H1 (cell line): Measurements from ENCODE around the gene PPBP. TPM values are rescaled to one million over a fixed set of nuclear protein-coding genes. Genes with fewer than 3 reads are reported as not detected.

Experiments used
- CTCF ChIA-PET: fragments of 300-600 bp; sonication (Branson Sonifier 250); formaldehyde crosslinking; loops from one replicate; lab custom pipeline; 2021; ENCODE audit not compliant: partially characterized antibody; lab: Charles Lee
- POLR2A ChIA-PET: fragments of 300-600 bp; sonication (Branson Sonifier 250); formaldehyde crosslinking; loops from one replicate; lab custom pipeline; 2021; ENCODE audit warnings: inconsistent platforms; ENCODE audit not compliant: partially characterized antibody; lab: Charles Lee
- DNase-seq, 2 experiments: peaks; one replicate each; pipeline versions ENCODE4 v3.0.0 to v3.0.0-alpha.2; 2010 to 2022; ENCODE audit warnings: low spot score in 2 of 2, low read depth in 1 of 2, mixed read lengths in 1 of 2
- FAIRE-seq: peaks from 2 replicates; lab custom pipeline; 2011; peaks lifted over from hg19 to GRCh38; lab: Jason Lieb, UNC
- H2AFZ ChIP-seq: 2 replicates; pipeline ENCODE4 v1.8.1; 2012; ENCODE audit warnings: low read length, inconsistent platforms
- H2AK5ac ChIP-seq: 2 replicates; pipeline ENCODE4 v1.6.1; 2013; ENCODE audit warnings: low read depth, low read length
- H2BK120ac ChIP-seq: replicated peaks from 2 replicates; pipeline ENCODE3; 2013; ENCODE audit warnings: low read depth, low read length, inconsistent platforms
- H2BK12ac ChIP-seq: 2 replicates; pipeline ENCODE4 v1.6.1; 2013; ENCODE audit warnings: low read depth, low read length
- H2BK15ac ChIP-seq: 2 replicates; pipeline ENCODE4 v1.6.1; 2013; ENCODE audit warnings: low read length
- H2BK20ac ChIP-seq: 2 replicates; pipeline ENCODE4 v1.6.1; 2013; ENCODE audit warnings: low read length
- H2BK5ac ChIP-seq: 2 replicates; pipeline ENCODE4 v1.6.1; 2013; ENCODE audit warnings: low read depth, low read length
- H3K14ac ChIP-seq: 2 replicates; pipeline ENCODE4 v1.6.1; 2013; ENCODE audit warnings: inconsistent platforms; ENCODE audit not compliant: insufficient read length
- H3K18ac ChIP-seq: 2 replicates; pipeline ENCODE4 v1.6.1; 2013; ENCODE audit warnings: low read length; ENCODE audit errors: extremely low read depth
- H3K23ac ChIP-seq: 2 replicates; pipeline ENCODE4 v1.6.1; 2013; ENCODE audit warnings: inconsistent platforms; ENCODE audit not compliant: insufficient read length
- H3K23me2 ChIP-seq: 2 replicates; pipeline ENCODE4 v1.6.1; 2013; ENCODE audit warnings: low read depth, low read length
- H3K27ac ChIP-seq: 2 replicates; pipeline ENCODE4 v1.6.1; 2011; ENCODE audit warnings: low read depth, low read length, inconsistent platforms
- H3K27me3 ChIP-seq, 4 experiments: replicated peaks in 1 of 4; 1 replicate in 1 of 4; 2 replicates in 3 of 4; pipeline versions ENCODE4 v1.6.1 to v1.8.1; 2011 to 2013; ENCODE audit warnings: low read length in 3 of 4, mild to moderate bottlenecking in 3 of 4, inconsistent platforms in 2 of 4, mixed read lengths in 2 of 4, moderate library complexity in 1 of 4; ENCODE audit not compliant: control insufficient read depth in 3 of 4, insufficient read depth in 3 of 4; ENCODE audit errors: extremely low read depth in 1 of 4
- H3K36me3 ChIP-seq, 4 experiments: 2 replicates each; pipeline versions ENCODE4 v1.6.1 to v1.8.1; 2011 to 2013; ENCODE audit warnings: mild to moderate bottlenecking in 4 of 4, low read length in 3 of 4, moderate library complexity in 2 of 4, control low read depth in 1 of 4, inconsistent platforms in 1 of 4; ENCODE audit not compliant: insufficient read depth in 4 of 4, control insufficient read depth in 2 of 4
- H3K4ac ChIP-seq: replicated peaks from 2 replicates; pipeline ENCODE3; 2013; ENCODE audit warnings: low read length, low read depth, mixed read lengths, inconsistent platforms; ENCODE audit not compliant: insufficient read length
- H3K4me1 ChIP-seq, 4 experiments: replicated peaks in 1 of 4; 1 replicate in 1 of 4; 2 replicates in 3 of 4; pipeline versions ENCODE4 v1.6.1 to v1.8.1; 2011 to 2013; ENCODE audit warnings: low read length in 3 of 4, inconsistent platforms in 2 of 4, mixed read lengths in 1 of 4; ENCODE audit not compliant: insufficient read depth in 4 of 4, control insufficient read depth in 3 of 4
- H3K4me2 ChIP-seq, 2 experiments: 2 replicates each; pipeline versions ENCODE4 v1.6.1 to v1.8.1; 2011 to 2013; ENCODE audit warnings: low read depth in 2 of 2, low read length in 2 of 2, control low read depth in 1 of 2, inconsistent platforms in 1 of 2, mild to moderate bottlenecking in 1 of 2; ENCODE audit not compliant: insufficient read depth in 1 of 2
- H3K4me3 ChIP-seq, 4 experiments: fragments of 200-600, 300-600 bp in 1 of 4; sonication (generic), shearing (Covaris generic), sonication (Bioruptor Twin) in 1 of 4; 2 replicates each; pipeline versions ENCODE4 v1.5.1 to v1.8.1; 2011 to 2016; ENCODE audit warnings: low read length in 4 of 4, low read depth in 3 of 4, control low read depth in 2 of 4, inconsistent platforms in 2 of 4, mild to moderate bottlenecking in 2 of 4, mixed read lengths in 1 of 4, moderate library complexity in 1 of 4; ENCODE audit not compliant: insufficient read depth in 2 of 4; ENCODE audit errors: extremely low read depth in 1 of 4
- H3K56ac ChIP-seq: replicated peaks from 2 replicates; pipeline ENCODE3; 2013; ENCODE audit warnings: low read depth, mild to moderate bottlenecking, mixed read lengths, low read length, inconsistent platforms; ENCODE audit not compliant: insufficient read length
- H3K79me1 ChIP-seq: 2 replicates; pipeline ENCODE4 v1.6.1; 2013; ENCODE audit warnings: low read depth, low read length, control low read depth
- H3K79me2 ChIP-seq, 2 experiments: 2 replicates each; pipeline versions ENCODE4 v1.6.1 to v1.8.1; 2012 to 2013; ENCODE audit warnings: low read length in 2 of 2, mild to moderate bottlenecking in 2 of 2, inconsistent platforms in 1 of 2; ENCODE audit not compliant: insufficient read depth in 2 of 2, control insufficient read depth in 1 of 2
- H3K9ac ChIP-seq, 4 experiments: replicated peaks in 1 of 4; 1 replicate in 1 of 4; 2 replicates in 3 of 4; pipeline versions ENCODE4 v1.6.1 to v1.8.1; 2011 to 2013; ENCODE audit warnings: low read depth in 3 of 4, low read length in 3 of 4, control low read depth in 2 of 4, mild to moderate bottlenecking in 2 of 4, moderate library complexity in 2 of 4, inconsistent platforms in 1 of 4; ENCODE audit errors: extremely low read depth in 1 of 4
- H3K9me3 ChIP-seq, 2 experiments: 2 replicates each; pipeline versions ENCODE4 v1.6.1 to v1.8.1; 2012 to 2013; ENCODE audit warnings: mild to moderate bottlenecking in 2 of 2, moderate library complexity in 2 of 2, control low read depth in 1 of 2, inconsistent platforms in 1 of 2, low read depth in 1 of 2, low read length in 1 of 2, mixed read lengths in 1 of 2; ENCODE audit not compliant: insufficient read depth in 2 of 2
- H4K20me1 ChIP-seq, 2 experiments: replicated peaks in 1 of 2; 2 replicates each; pipeline versions ENCODE3 to v1.8.1; 2011 to 2013; ENCODE audit warnings: inconsistent platforms in 2 of 2, low read length in 2 of 2, mild to moderate bottlenecking in 1 of 2; ENCODE audit not compliant: insufficient read depth in 2 of 2, control insufficient read depth in 1 of 2
- H4K5ac ChIP-seq: 2 replicates; pipeline ENCODE4 v1.6.1; 2013; ENCODE audit warnings: low read length, low read depth, mixed read lengths, inconsistent platforms; ENCODE audit not compliant: insufficient read length
- H4K8ac ChIP-seq: 2 replicates; pipeline ENCODE4 v1.8.0; 2013; ENCODE audit warnings: mild to moderate bottlenecking, moderate library complexity, low read length, inconsistent platforms; ENCODE audit not compliant: insufficient read depth; ENCODE audit errors: extremely low read depth
- H4K91ac ChIP-seq: replicated peaks from 2 replicates; pipeline ENCODE3; 2013; ENCODE audit warnings: low read length, mixed read lengths, inconsistent platforms; ENCODE audit not compliant: insufficient read length
- CHD1 ChIP-seq: IDR thresholded peaks from 2 replicates; pipeline ENCODE4 v1.6.1; 2012; ENCODE audit warnings: low read depth, low read length, improper control_type of control experiment
- CTBP2 ChIP-seq: IDR thresholded peaks from 2 replicates; pipeline ENCODE4 v1.7.0; 2011; ENCODE audit warnings: borderline replicate concordance, mild to moderate bottlenecking, moderate library complexity, mixed read lengths, low read length; ENCODE audit not compliant: insufficient read depth, insufficient read length
- EP300 ChIP-seq, 2 experiments: IDR thresholded peaks; 1 replicate in 1 of 2; 2 replicates in 1 of 2; pipeline ENCODE4 v1.6.1; 2011 to 2012; ENCODE audit warnings: low read depth in 2 of 2, low read length in 2 of 2, mild to moderate bottlenecking in 2 of 2, borderline replicate concordance in 1 of 2, inconsistent platforms in 1 of 2, moderate library complexity in 1 of 2
- GABPA ChIP-seq: IDR thresholded peaks from 2 replicates; pipeline ENCODE4 v1.6.1; 2011; ENCODE audit warnings: mild to moderate bottlenecking, low read length, moderate library complexity, borderline replicate concordance; ENCODE audit not compliant: insufficient read depth
- HDAC6 ChIP-seq: IDR thresholded peaks from one replicate; pipeline ENCODE4 v1.7.1; 2012; ENCODE audit warnings: low read depth, mild to moderate bottlenecking, inconsistent platforms, low read length, moderate library complexity
- KDM1A ChIP-seq: fragments of 200-600, 300-600 bp; sonication (generic); IDR thresholded peaks from 2 replicates; pipeline ENCODE4 v1.7.1; 2016; ENCODE audit warnings: mild to moderate bottlenecking, low read length, borderline replicate concordance
- MAFK ChIP-seq: IDR thresholded peaks from 2 replicates; pipeline ENCODE4 v1.6.1; 2012; ENCODE audit warnings: low read depth, mild to moderate bottlenecking, improper control_type of control experiment, low read length
- POLR2AphosphoS5 ChIP-seq: IDR thresholded peaks from 2 replicates; pipeline ENCODE4 v1.6.1; 2011; ENCODE audit warnings: low read depth, low read length
- RNF2 ChIP-seq: fragments of 200-900, 300-1000 bp; sonication (generic); IDR thresholded peaks from 2 replicates; pipeline ENCODE4 v1.7.1; 2016; ENCODE audit warnings: borderline replicate concordance, low read depth, mild to moderate bottlenecking, antibody characterized with exemption, low read length; ENCODE audit not compliant: poor library complexity, severe bottlenecking; ENCODE audit errors: missing control alignments
- RXRA ChIP-seq: IDR thresholded peaks from 2 replicates; pipeline ENCODE4 v1.6.1; 2011; ENCODE audit warnings: low read depth, mild to moderate bottlenecking, low read length, moderate library complexity; ENCODE audit not compliant: insufficient read depth
- SP2 ChIP-seq: IDR thresholded peaks from 2 replicates; pipeline ENCODE4 v1.6.1; 2012; ENCODE audit warnings: mild to moderate bottlenecking, low read length, inconsistent platforms
- polyA plus RNA-seq, 7 experiments: library from polyadenylated mRNA; depleted of rRNA in 3 of 7; stranded (reverse) in 5 of 7; unstranded in 2 of 7; fragments of >200 nt in 5 of 7; fragments of 200-250 nt in 2 of 7; gene quantifications; 1 replicate in 5 of 7; 2 replicates in 1 of 7; 4 replicates in 1 of 7; pipeline versions ENCODE4 v1.2.1 to v1.2.3, GENCODE V29; 2011 to 2013; ENCODE audit warnings: missing spikeins in 2 of 7, mixed read lengths in 2 of 7
- total RNA-seq: library from RNA; stranded (reverse); fragmentation: NEBNext Ultra II Directional; extraction: Animal tissue kit (Norgen Biotek cat#: 25700); gene quantifications from 2 replicates; pipeline ENCODE4 v1.2.1, GENCODE V29; 2021
- TF ChIP-seq, protein P1 (sequence below), 3 experiments: IDR thresholded peaks; 1 replicate in 2 of 3; 2 replicates in 1 of 3; pipeline versions ENCODE4 v1.5.1 to v1.6.1; 2011; ENCODE audit warnings: low read length in 3 of 3, mild to moderate bottlenecking in 3 of 3, inconsistent platforms in 2 of 3, low read depth in 1 of 3, moderate library complexity in 1 of 3; ENCODE audit not compliant: insufficient read depth in 1 of 3; ENCODE audit errors: control extremely low read depth in 1 of 3

The PPBP gene
- total and polyA plus RNA-seq, 2 of the 8 experiments (the other 6 are each of a cell fraction or from before 2014, with no cell fraction given) = 0.18 to 0.43 TPM

DNA sequence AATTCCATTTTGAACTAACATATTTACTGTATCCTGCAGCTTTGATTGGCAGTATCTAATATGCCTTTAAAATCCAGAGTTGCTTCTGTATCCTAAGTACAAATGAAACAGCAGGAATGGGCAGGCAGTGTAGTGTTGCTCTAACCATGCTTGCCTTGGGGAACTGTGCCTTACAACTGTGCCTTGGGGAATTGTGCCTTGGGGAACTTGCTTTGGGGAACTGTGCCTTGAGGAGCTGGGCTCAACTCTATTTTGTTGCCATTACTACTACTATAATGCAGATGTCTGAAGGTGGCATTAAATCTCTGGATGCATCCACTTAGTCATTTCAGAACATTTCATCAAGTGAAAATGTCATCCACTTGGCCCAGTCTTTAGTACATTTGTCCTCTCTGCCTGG lies 43.6 kb upstream of the PPBP start:
- H4K91ac ChIP-seq = no peak overlapping the region
- no peak overlapping the region for H3K4ac ChIP-seq
- no peak overlapping the region for H4K5ac ChIP-seq
- H3K4me2 ChIP-seq = no peak overlapping the region
- H3K9me3 ChIP-seq = no peaks in the 10 kb centered on the region
- H4K20me1 ChIP-seq = no peaks in the 10 kb centered on the region
- H3K23me2 ChIP-seq = no peaks in the 10 kb centered on the region
- H3K23ac ChIP-seq = no peak overlapping the region
- H3K14ac ChIP-seq = no peak overlapping the region
- no peaks in the 10 kb centered on the region for H3K4me1 ChIP-seq
- no peaks in the 10 kb centered on the region; a peak in 1 of 8 replicates for H3K36me3 ChIP-seq
- H2AFZ ChIP-seq = no peak overlapping the region
- FAIRE-seq (no peak), DNase-seq (no peak)
- no peak overlapping the region for H2BK15ac ChIP-seq
- H3K9ac ChIP-seq = no peak overlapping the region
- ChIA-PET CTCF (interaction anchor here (1.2 kb wide), 1 partner anchor 66 kb away, joined by 3 read pairs; no protein-coding TSS in a partner anchor), POLR2A (no interaction called here)
- no peak overlapping the region for H2BK120ac ChIP-seq
- no peak overlapping the region for H4K8ac ChIP-seq
- no peak overlapping the region for H2AK5ac ChIP-seq
- no peak overlapping the region for H3K56ac ChIP-seq
- H3K4me3 ChIP-seq = no peak overlapping the region
- no peak overlapping the region for H3K27ac ChIP-seq
- no peak overlapping the region for H3K18ac ChIP-seq
- H2BK12ac ChIP-seq = no peak overlapping the region
- no peaks in the 10 kb centered on the region for H3K79me1 ChIP-seq
- no peaks in the 10 kb centered on the region for H3K27me3 ChIP-seq
- no peak overlapping the region for H2BK20ac ChIP-seq
- no peaks in the 10 kb centered on the region for H3K79me2 ChIP-seq
- H2BK5ac ChIP-seq = no peak overlapping the region
- TF ChIP-seq EP300 (IDR thresholded peaks at IDR 0.05; ENCODE audit: borderline replicate concordance in 1 of 2, low read depth in 2 of 2, low read length in 2 of 2) (no peak), CTBP2 (no peak), MAFK (no peak), RXRA (no peak), GABPA (no peak), POLR2AphosphoS5 (no peak), SP2 (no peak), RNF2 (no peak), CHD1 (no peak), HDAC6 (no peak), KDM1A (no peak)
- TF ChIP-seq, protein P1, sequence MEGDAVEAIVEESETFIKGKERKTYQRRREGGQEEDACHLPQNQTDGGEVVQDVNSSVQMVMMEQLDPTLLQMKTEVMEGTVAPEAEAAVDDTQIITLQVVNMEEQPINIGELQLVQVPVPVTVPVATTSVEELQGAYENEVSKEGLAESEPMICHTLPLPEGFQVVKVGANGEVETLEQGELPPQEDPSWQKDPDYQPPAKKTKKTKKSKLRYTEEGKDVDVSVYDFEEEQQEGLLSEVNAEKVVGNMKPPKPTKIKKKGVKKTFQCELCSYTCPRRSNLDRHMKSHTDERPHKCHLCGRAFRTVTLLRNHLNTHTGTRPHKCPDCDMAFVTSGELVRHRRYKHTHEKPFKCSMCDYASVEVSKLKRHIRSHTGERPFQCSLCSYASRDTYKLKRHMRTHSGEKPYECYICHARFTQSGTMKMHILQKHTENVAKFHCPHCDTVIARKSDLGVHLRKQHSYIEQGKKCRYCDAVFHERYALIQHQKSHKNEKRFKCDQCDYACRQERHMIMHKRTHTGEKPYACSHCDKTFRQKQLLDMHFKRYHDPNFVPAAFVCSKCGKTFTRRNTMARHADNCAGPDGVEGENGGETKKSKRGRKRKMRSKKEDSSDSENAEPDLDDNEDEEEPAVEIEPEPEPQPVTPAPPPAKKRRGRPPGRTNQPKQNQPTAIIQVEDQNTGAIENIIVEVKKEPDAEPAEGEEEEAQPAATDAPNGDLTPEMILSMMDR (IDR thresholded peaks at IDR 0.05; ENCODE audit: control extremely low read depth in 1 of 3, insufficient read depth in 1 of 3, low read depth in 1 of 3, low read length in 3 of 3) = no peak
